ENCODE data around the gene OR10A2. TPM values are rescaled to one million over a fixed set of nuclear protein-coding genes. Genes with fewer than 3 reads are reported as not detected.

The OR10A2 gene
- total and polyA plus RNA-seq, 8 donors: not detected

GRCh38 chr11:6834021-6834420 is 28.8 kb upstream of the OR10A2 start:
- H3K27ac ChIP-seq: no peak overlapping the region
- peaks cover 0 to 4% (median 0%) of the 10 kb centered on the region in 3 donors for H3K27me3 ChIP-seq
- H3K9me3 ChIP-seq: no peaks in the 10 kb centered on the region
- H3K4me3 ChIP-seq: no peak overlapping the region
- no peaks in the 10 kb centered on the region for H3K4me1 ChIP-seq
- DNase-seq: no peak
- TF ChIP-seq EP300 (IDR thresholded peaks at IDR 0.05): no peak
- TF ChIP-seq CTCF (IDR thresholded peaks at IDR 0.05): no peak
- no peak for TF ChIP-seq POLR2AphosphoS5 (IDR thresholded peaks at IDR 0.05)
- TF ChIP-seq POLR2A (IDR thresholded peaks at IDR 0.05): no peak
- no peaks in the 10 kb centered on the region for H3K36me3 ChIP-seq
- WGBS, 5 donors: 45 to 79% (median 56%) methylated on average over 1 of the region's 1 CpG
- intact Hi-C loops (cut with DNase I; ENCODE audit: low total_unique reads): no loop called here

- Histone ChIP-seq H3K36me3 (no peaks in the 10 kb centered on the region), H3K27ac (no peak overlapping the region), H3K4me3 (no peak overlapping the region), H3K27me3 (no peaks in the 10 kb centered on the region), H3K4me1 (no peaks in the 10 kb centered on the region), H3K9me3 (peaks cover 0 to 7% (median 0%) of the 10 kb centered on the region in 4 donors)
- no peak for DNase-seq
- no peak for TF ChIP-seq POLR2A (IDR thresholded peaks at IDR 0.05)
- no peak for TF ChIP-seq CTCF (IDR thresholded peaks at IDR 0.05)
- intact Hi-C loops (cut with DNase I; ENCODE audit: low total_unique reads): no loop called here
Measured at GRCh38 chr11:6841694-6842093, 21.2 kb upstream of the OR10A2 start.

GRCh38 chr11:6843670-6844069 is 19.2 kb upstream of the OR10A2 start:
- H3K4me1 ChIP-seq: no peaks in the 10 kb centered on the region
- no peak for DNase-seq
- no peak overlapping the region for H3K27ac ChIP-seq

GRCh38 chr11:6844356-6844755 is 18.5 kb upstream of the OR10A2 start:
- peaks cover 0 to 12% (median 0%) of the 10 kb centered on the region in 4 donors for H3K9me3 ChIP-seq
- intact Hi-C loops (cut with DNase I; ENCODE audit: low total_unique reads): no loop called here
- no peaks in the 10 kb centered on the region for H3K36me3 ChIP-seq
- H3K27me3 ChIP-seq: no peaks in the 10 kb centered on the region
- no peak overlapping the region for H3K27ac ChIP-seq
- TF ChIP-seq EP300 (IDR thresholded peaks at IDR 0.05): no peak
- TF ChIP-seq POLR2A (IDR thresholded peaks at IDR 0.05): no peak
- H3K4me1 ChIP-seq: no peaks in the 10 kb centered on the region
- 86 to 93% (median 88%) methylated on average over 5 of the region's 5 CpGs for WGBS, 5 donors
- DNase-seq: no peak
- H3K4me3 ChIP-seq: no peak overlapping the region

More at GRCh38 chr11:6843670-6844069, 19.2 kb upstream of the OR10A2 start:
- intact Hi-C loops (cut with DNase I; ENCODE audit: low total_unique reads): no loop called here
- H3K9me3 ChIP-seq: peaks cover 0 to 11% (median 0%) of the 10 kb centered on the region in 4 donors
- H3K4me3 ChIP-seq: no peak overlapping the region
- 56 to 72% (median 61%) methylated on average over 2 of the region's 2 CpGs for whole genome bisulfite sequencing, 5 donors
- TF ChIP-seq CTCF (IDR thresholded peaks at IDR 0.05) (no peak), POLR2AphosphoS5 (IDR thresholded peaks at IDR 0.05) (no peak), EP300 (IDR thresholded peaks at IDR 0.05) (no peak), POLR2A (IDR thresholded peaks at IDR 0.05) (no peak)
- no peaks in the 10 kb centered on the region for H3K27me3 ChIP-seq
- no peaks in the 10 kb centered on the region for H3K36me3 ChIP-seq

GRCh38 chr11:6845383-6845782 is 17.5 kb upstream of the OR10A2 start, which contains the start of gene OR10A5:
Gene OR10A5 (plus strand): TSS chr11:6845683. CDS start chr11:6845683, 0 bp downstream.
- Histone ChIP-seq H3K4me1 (no peaks in the 10 kb centered on the region), H3K27me3 (no peaks in the 10 kb centered on the region), H3K9me3 (peaks cover 0 to 12% (median 0%) of the 10 kb centered on the region in 4 donors), H3K27ac (no peak within 1 kb of the TSS), H3K36me3 (no peaks in the 10 kb centered on the region), H3K4me3 (no peak within 1 kb of the TSS)
- intact Hi-C loops (cut with DNase I; ENCODE audit: low total_unique reads): no loop called here
- WGBS, 5 donors: 63 to 78% (median 74%) methylated on average over 3 of the region's 3 CpGs
- no peak for DNase-seq
- TF ChIP-seq EP300 (IDR thresholded peaks at IDR 0.05) (no peak), CTCF (IDR thresholded peaks at IDR 0.05) (no peak), POLR2A (IDR thresholded peaks at IDR 0.05) (no peak), POLR2AphosphoS5 (IDR thresholded peaks at IDR 0.05) (no peak)
